Choroid plexus epithelial cell (primary cell): ENCODE data around the gene MEA1.

Experiments
- DNase-seq: peaks from one replicate; pipeline ENCODE4 v3.0.0-alpha.2; 2010; ENCODE audit warnings: low read depth
- H3K4me3 ChIP-seq: 2 replicates; pipeline ENCODE4 v1.5.1; 2011; ENCODE audit warnings: low read depth, mild to moderate bottlenecking, control low read depth, low read length, moderate library complexity
- CTCF ChIP-seq: conservative IDR thresholded peaks from 2 replicates; pipeline ENCODE4 v1.5.1; 2011; ENCODE audit warnings: low read depth, mild to moderate bottlenecking, control low read depth, inconsistent platforms, low read length, moderate library complexity

MEA1 gene

GRCh38 chr6:42993445-42993844, 20.3 kb downstream of the MEA1 start:
- no peak for TF ChIP-seq CTCF
- no peak overlapping the region for H3K4me3 ChIP-seq
- no peak for DNase-seq

GRCh38 chr6:42989923-42990322, 23.8 kb downstream of the MEA1 start:
- no peak for DNase-seq
- TF ChIP-seq CTCF: no peak
- H3K4me3 ChIP-seq: no peak overlapping the region

- no peak for TF ChIP-seq CTCF
- H3K4me3 ChIP-seq: no peak overlapping the region
- no peak for DNase-seq
Measured at GRCh38 chr6:42988486-42989020, 25.2 kb downstream of the MEA1 start.

GRCh38 chr6:42987533-42988451, 26.0 kb downstream of the MEA1 start:
- no peak for DNase-seq
- no peak overlapping the region for H3K4me3 ChIP-seq
- no peak for TF ChIP-seq CTCF

- no peak for TF ChIP-seq CTCF
- DNase-seq: peak; percentile 29
- peak overlapping the region; percentile 87 for H3K4me3 ChIP-seq
Measured at GRCh38 chr6:42984924-42985475, 28.7 kb downstream of the MEA1 start.

- peak within 1 kb of the TSS; percentile 87 for H3K4me3 ChIP-seq
- peak; percentile 99 for DNase-seq
- TF ChIP-seq CTCF: no peak
Measured at GRCh38 chr6:42984001-42984923, 29.5 kb downstream of the MEA1 start, which contains the start of gene PPP2R5D. PPP2R5D (plus strand) TSS chr6:42984570; CDS start chr6:42984678, 108 bp downstream.
